ENCODE results near the gene PALB2.

The PALB2 gene

DNA sequence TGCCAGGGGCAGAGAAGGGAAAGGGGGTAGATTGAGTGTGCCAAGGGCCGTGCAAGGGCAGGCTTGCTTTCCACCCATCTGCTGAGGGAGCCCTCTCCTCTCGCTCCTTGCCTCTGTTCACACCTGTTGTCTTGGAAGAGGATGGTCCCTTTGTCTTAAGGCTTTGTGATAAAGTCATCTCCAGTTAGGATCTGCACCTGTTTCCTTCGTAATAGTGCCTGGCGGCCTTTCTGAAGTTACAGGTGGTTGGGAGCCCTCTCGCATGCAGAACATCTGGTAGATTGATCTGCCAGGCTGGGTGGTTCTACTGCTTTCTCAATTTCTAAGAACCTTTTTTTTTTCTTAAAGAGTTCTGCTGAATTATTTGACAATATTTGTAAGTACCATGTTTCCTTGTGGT, 67.3 kb downstream of the PALB2 start:
- H3K36me3 ChIP-seq (ENCODE audit: control insufficient read depth, insufficient read depth, low read length) = peaks cover 5% of the 10 kb centered on the region

DNA sequence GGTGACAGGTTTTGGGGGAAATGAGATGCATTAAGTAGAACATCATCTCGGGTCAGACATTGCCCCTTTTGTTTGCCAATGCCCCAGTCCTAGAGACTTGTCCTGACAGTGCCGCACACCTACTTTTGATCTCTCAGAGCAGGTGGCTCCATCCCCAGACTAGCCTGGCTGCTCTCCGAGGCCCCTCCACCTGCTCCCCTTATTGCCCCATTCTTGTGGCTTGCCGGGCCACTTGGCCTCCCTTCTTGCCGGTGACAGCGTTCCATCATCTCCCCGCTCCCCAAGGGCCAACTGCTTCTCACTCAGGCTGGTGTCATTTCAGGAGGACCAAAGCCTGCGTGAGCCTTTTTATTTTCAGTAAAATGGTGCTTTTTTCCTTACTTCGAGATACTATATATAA, 68.7 kb downstream of the PALB2 start:
- no peaks in the 10 kb centered on the region for H3K27me3 ChIP-seq (ENCODE audit: control insufficient read depth, insufficient read depth, low read length)
- no peak overlapping the region for H3K9ac ChIP-seq (ENCODE audit: low read length)
- no peak overlapping the region for H3K4me3 ChIP-seq (ENCODE audit: low read length)
- H3K9me3 ChIP-seq (ENCODE audit: control insufficient read depth, low read length) = no peaks in the 10 kb centered on the region
- H3K4me1 ChIP-seq (ENCODE audit: control insufficient read depth, insufficient read depth, low read length) = no peaks in the 10 kb centered on the region
- peaks cover 10% of the 10 kb centered on the region for H3K36me3 ChIP-seq (ENCODE audit: control insufficient read depth, insufficient read depth, low read length)

More for the DNA sequence above, 67.3 kb downstream of the PALB2 start:
- H3K9me3 ChIP-seq (ENCODE audit: control insufficient read depth, low read length) = no peaks in the 10 kb centered on the region
- no peaks in the 10 kb centered on the region for H3K27me3 ChIP-seq (ENCODE audit: control insufficient read depth, insufficient read depth, low read length)
- H3K4me1 ChIP-seq (ENCODE audit: control insufficient read depth, insufficient read depth, low read length) = no peaks in the 10 kb centered on the region
- no peak overlapping the region for H3K9ac ChIP-seq (ENCODE audit: low read length)
- H3K4me3 ChIP-seq (ENCODE audit: low read length) = no peak overlapping the region

DNA sequence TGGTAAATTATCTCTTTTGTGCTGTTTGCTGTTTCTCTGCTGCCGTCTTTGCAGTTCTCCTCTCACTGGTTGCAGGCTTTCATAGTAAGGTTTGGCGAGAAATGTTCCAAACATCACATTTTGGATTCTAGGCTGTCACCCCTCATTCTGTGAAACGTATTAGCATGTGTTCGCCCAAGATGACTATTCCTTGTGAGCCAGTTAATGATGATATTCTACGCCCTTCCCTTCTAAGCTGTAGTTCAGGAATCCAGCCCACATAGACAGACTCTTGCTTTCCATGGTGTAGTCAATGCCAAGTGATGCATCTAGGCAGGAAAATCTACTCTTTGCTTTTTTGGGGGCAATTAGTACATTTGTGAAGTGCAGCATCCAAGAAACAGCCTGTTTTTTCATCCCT, 69.2 kb downstream of the PALB2 start:
- H3K9ac ChIP-seq (ENCODE audit: low read length) = no peak overlapping the region
- no peaks in the 10 kb centered on the region for H3K9me3 ChIP-seq (ENCODE audit: control insufficient read depth, low read length)
- no peaks in the 10 kb centered on the region for H3K4me1 ChIP-seq (ENCODE audit: control insufficient read depth, insufficient read depth, low read length)
- no peaks in the 10 kb centered on the region for H3K27me3 ChIP-seq (ENCODE audit: control insufficient read depth, insufficient read depth, low read length)
- H3K36me3 ChIP-seq (ENCODE audit: control insufficient read depth, insufficient read depth, low read length) = peaks cover 10% of the 10 kb centered on the region
- H3K4me3 ChIP-seq (ENCODE audit: low read length) = no peak overlapping the region

DNA sequence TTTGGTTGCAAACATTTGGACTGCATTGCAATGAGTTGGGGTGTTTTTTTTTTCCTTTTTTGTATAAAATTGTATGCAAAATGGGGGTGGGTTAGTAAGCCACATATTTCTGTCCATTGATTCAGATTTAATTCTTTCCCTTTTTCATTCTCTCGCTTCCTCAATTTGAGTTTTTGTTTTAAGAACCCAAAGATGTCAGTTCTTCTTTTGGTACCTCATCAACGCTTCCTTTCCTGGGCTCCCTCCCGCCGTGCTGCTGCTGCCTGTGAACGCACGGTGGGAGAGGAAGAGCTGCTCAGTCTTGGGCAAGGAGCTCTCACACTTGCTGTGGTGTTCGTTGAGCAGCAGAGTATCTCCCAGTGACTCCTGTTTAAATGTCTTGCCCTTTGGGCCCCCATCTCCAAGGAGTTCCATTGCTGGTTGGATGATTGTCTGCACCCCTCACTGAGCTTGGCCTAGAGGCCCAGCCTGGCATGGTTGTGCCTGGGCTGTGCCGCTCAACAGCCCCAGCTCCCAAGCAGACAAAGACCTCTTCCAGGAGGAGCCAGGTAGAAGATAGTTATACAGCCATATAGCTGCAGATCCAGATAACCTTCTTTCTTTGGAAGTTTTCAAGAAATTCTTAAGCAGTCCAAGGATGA, 70.0 kb downstream of the PALB2 start:
- no peak overlapping the region for H3K4me3 ChIP-seq (ENCODE audit: low read length)
- no peaks in the 10 kb centered on the region for H3K9me3 ChIP-seq (ENCODE audit: control insufficient read depth, low read length)
- peaks cover 10% of the 10 kb centered on the region for H3K36me3 ChIP-seq (ENCODE audit: control insufficient read depth, insufficient read depth, low read length)
- no peaks in the 10 kb centered on the region for H3K27me3 ChIP-seq (ENCODE audit: control insufficient read depth, insufficient read depth, low read length)
- no peak overlapping the region for H3K9ac ChIP-seq (ENCODE audit: low read length)
- no peaks in the 10 kb centered on the region for H3K4me1 ChIP-seq (ENCODE audit: control insufficient read depth, insufficient read depth, low read length)

DNA sequence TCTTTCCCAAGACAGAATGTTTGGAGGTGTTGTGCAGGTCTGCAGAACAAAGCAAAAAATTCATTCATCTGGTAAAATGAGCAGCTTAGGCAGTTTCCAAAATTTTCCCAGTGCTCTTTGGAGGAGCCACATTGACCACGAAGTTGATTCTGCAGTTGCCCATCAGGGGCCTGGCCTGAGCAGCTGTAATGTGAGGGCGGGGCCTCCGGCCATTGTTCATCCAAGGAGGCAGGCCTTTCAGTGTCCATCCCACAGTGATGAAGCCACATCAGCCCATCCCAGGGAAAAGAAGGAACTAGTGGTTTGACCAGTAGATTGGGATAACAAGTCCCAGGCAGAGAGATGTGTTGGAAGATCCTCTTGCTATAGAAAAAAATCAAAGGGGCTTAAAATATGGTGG, 73.5 kb downstream of the PALB2 start:
- Histone ChIP-seq H3K9ac (ENCODE audit: low read length) (no peak overlapping the region), H3K9me3 (ENCODE audit: control insufficient read depth, low read length) (no peaks in the 10 kb centered on the region), H3K27me3 (ENCODE audit: control insufficient read depth, insufficient read depth, low read length) (no peaks in the 10 kb centered on the region), H3K4me3 (ENCODE audit: low read length) (no peak overlapping the region), H3K4me1 (ENCODE audit: control insufficient read depth, insufficient read depth, low read length) (no peaks in the 10 kb centered on the region), H3K36me3 (ENCODE audit: control insufficient read depth, insufficient read depth, low read length) (peaks cover 17% of the 10 kb centered on the region)

DNA sequence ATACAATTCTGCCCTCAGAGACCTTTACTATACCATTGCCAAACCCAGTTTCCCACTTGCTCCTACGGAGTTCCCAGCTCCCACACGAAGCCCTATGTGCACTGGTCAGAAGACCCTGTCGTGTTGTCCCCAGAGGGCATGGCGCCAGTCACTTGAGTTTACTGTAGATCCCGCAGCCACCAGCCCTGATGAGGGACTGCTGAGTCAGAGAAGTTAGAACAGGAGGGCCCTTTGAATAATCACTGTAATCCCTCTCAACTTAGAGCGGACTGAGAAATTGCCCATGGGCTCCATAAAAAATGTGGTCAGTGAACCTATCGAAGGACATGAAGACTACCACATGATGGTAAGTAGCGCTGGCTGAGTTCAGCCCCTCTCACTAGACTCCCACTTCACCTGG, 74.4 kb downstream of the PALB2 start:
- Histone ChIP-seq H3K4me1 (ENCODE audit: control insufficient read depth, insufficient read depth, low read length) (no peaks in the 10 kb centered on the region), H3K27me3 (ENCODE audit: control insufficient read depth, insufficient read depth, low read length) (no peaks in the 10 kb centered on the region), H3K36me3 (ENCODE audit: control insufficient read depth, insufficient read depth, low read length) (peaks cover 17% of the 10 kb centered on the region), H3K4me3 (ENCODE audit: low read length) (no peak overlapping the region), H3K9ac (ENCODE audit: low read length) (no peak overlapping the region), H3K9me3 (ENCODE audit: control insufficient read depth, low read length) (no peaks in the 10 kb centered on the region)

DNA sequence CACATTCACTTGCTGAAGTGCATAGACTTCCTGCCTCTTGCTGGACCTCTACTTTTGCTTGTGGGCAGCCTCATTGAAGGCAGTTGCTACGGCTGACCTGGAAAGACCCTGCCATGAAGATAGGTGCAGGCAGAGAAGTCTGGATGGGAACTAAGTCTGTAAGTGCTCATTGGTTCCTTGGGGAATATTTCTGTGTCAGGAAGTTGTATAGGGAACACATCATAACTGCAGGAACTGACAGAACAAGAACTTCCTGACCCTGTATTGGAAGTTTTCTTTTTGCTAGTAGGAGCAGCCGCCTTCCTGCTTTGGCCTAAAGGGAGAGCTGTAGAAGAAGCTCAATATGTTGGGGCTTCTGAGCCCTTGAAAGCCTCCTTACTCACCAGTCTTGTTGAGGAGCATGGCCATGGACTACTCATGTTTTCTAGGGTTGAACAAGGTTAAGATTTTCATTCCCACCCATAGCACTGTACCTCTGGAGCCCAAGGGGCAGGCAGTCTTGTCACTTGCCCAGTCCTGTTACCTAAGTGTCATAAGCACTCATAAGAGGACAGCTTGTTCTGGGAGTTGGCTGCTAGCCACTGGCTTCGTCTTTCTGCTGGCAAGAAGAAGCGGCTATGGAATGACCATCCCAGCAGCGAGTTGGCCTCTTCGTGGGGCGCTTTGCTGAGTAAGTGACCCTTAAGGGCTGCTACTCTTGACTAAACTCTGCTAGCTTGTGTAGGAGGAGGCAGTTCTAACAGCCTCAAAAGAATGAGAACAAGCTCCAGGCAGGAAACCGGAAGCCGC, 76.3 kb downstream of the PALB2 start:
- Histone ChIP-seq H3K27me3 (ENCODE audit: control insufficient read depth, insufficient read depth, low read length) (no peaks in the 10 kb centered on the region), H3K9ac (ENCODE audit: low read length) (no peak overlapping the region), H3K4me3 (ENCODE audit: low read length) (no peak overlapping the region), H3K9me3 (ENCODE audit: control insufficient read depth, low read length) (no peaks in the 10 kb centered on the region), H3K4me1 (ENCODE audit: control insufficient read depth, insufficient read depth, low read length) (no peaks in the 10 kb centered on the region), H3K36me3 (ENCODE audit: control insufficient read depth, insufficient read depth, low read length) (peaks cover 18% of the 10 kb centered on the region)

DNA sequence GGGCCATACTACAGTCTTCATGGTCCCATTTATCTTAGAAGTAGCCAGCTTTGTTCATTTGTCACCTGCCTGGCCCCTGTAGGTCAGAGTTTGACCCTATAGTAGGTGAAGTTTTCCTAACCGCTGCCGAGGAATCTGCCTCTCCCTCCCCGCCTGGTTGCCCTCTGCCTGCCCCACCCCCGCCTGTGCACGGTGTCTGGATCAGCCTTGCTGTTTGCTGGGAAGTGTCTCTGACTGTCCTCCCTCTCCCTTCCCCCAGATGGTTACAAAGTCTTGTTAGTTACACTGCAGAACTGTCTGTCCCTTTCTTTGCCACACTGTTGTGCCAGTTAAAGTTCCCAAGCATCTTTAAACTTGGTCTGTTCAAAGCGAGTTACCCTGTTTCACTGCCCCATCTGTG, 77.9 kb downstream of the PALB2 start:
- no peak overlapping the region for H3K9ac ChIP-seq (ENCODE audit: low read length)
- H3K4me3 ChIP-seq (ENCODE audit: low read length) = no peak overlapping the region
- H3K9me3 ChIP-seq (ENCODE audit: control insufficient read depth, low read length) = no peaks in the 10 kb centered on the region
- peaks cover 14% of the 10 kb centered on the region for H3K36me3 ChIP-seq (ENCODE audit: control insufficient read depth, insufficient read depth, low read length)
- no peaks in the 10 kb centered on the region for H3K27me3 ChIP-seq (ENCODE audit: control insufficient read depth, insufficient read depth, low read length)
- H3K4me1 ChIP-seq (ENCODE audit: control insufficient read depth, insufficient read depth, low read length) = peaks cover 5% of the 10 kb centered on the region

DNA sequence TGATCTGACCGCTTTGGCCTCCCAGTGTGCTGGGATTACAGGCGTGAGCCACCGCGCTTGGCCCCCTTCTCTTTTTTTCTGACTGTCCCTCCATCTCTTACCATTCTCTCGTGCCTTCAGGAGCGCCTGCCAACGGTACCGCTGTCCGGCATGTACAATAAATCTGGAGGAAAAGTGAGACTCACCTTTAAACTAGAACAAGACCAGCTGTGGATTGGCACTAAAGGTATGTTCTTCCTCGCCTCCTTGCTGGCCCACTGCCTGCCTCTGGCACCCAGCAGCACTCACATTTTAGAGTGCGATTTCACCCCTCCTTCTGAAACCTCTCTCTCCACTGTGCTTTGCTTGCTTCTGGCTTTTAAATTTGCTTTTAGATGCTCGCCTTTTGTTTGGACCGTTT, 78.6 kb downstream of the PALB2 start:
- Histone ChIP-seq H3K4me1 (ENCODE audit: control insufficient read depth, insufficient read depth, low read length) (peaks cover 5% of the 10 kb centered on the region), H3K4me3 (ENCODE audit: low read length) (no peak overlapping the region), H3K9me3 (ENCODE audit: control insufficient read depth, low read length) (no peaks in the 10 kb centered on the region), H3K27me3 (ENCODE audit: control insufficient read depth, insufficient read depth, low read length) (no peaks in the 10 kb centered on the region), H3K36me3 (ENCODE audit: control insufficient read depth, insufficient read depth, low read length) (peaks cover 14% of the 10 kb centered on the region), H3K9ac (ENCODE audit: low read length) (no peak overlapping the region)

DNA sequence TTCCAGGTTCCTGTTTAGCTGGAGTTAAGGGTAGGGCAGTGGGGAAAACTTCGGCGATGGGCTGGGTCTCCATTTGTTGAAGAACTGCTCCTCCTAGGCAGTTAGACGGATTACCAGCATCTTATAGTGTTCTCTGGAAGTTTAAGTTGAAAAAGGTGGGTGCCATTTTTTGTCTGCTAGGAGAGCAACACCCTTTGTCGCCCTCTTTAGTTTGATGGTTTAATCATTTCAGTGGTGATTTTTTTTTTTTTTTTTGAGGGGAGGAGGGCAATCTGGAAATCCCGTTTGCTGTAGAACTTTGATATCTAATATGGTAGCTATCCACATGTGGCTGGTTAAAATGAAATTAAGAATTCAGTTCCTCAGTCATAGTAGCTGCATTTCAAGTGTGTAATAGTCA, 79.5 kb downstream of the PALB2 start:
- H3K4me1 ChIP-seq (ENCODE audit: control insufficient read depth, insufficient read depth, low read length) = peaks cover 10% of the 10 kb centered on the region
- no peaks in the 10 kb centered on the region for H3K27me3 ChIP-seq (ENCODE audit: control insufficient read depth, insufficient read depth, low read length)
- H3K4me3 ChIP-seq (ENCODE audit: low read length) = no peak overlapping the region
- no peak overlapping the region for H3K9ac ChIP-seq (ENCODE audit: low read length)
- no peaks in the 10 kb centered on the region for H3K9me3 ChIP-seq (ENCODE audit: control insufficient read depth, low read length)
- peaks cover 14% of the 10 kb centered on the region for H3K36me3 ChIP-seq (ENCODE audit: control insufficient read depth, insufficient read depth, low read length)

DNA sequence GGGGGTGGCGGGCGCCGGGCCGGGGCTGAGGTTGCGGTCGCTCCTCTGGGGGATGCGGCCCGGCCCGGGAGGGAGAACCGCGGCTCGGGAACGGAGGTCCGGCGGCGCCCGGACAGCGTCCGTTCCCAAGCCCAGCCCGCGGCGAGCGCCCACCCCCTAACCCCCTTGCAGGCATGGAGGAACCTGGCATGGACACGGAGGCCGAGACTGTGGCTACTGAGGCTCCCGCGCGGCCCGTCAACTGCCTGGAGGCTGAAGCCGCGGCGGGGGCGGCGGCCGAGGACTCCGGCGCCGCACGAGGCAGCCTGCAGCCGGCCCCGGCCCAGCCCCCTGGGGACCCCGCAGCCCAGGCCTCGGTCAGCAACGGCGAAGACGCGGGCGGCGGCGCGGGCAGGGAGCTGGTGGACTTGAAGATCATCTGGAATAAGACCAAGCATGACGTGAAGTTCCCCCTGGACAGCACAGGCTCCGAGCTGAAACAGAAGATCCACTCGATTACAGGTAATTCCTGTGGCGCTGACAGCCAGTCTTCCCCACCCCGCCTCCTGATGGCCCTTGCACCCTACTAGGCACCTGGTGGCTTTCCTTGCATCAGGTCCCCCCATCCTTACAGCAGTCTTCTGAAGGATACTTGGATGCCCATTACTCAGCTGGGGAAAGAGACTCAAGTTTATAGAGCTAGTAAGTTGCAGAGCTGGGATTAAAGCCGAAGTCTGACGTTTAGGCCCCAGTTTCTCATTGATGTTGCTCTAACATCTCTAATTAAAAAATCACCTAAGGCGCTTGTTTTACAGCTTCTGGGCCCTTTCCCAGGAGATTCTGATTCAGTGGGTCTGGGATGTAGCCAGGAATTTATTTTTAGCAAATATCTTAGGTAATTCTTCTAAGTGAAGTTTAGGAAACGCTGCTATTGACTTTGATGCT, 83.1 kb downstream of the PALB2 start:
- Histone ChIP-seq H3K36me3 (ENCODE audit: control insufficient read depth, insufficient read depth, low read length) (peaks cover 7% of the 10 kb centered on the region), H3K27me3 (ENCODE audit: control insufficient read depth, insufficient read depth, low read length) (no peaks in the 10 kb centered on the region), H3K4me1 (ENCODE audit: control insufficient read depth, insufficient read depth, low read length) (peaks cover 13% of the 10 kb centered on the region), H3K4me3 (ENCODE audit: low read length) (peak overlapping the region; percentile 48), H3K9me3 (ENCODE audit: control insufficient read depth, low read length) (no peaks in the 10 kb centered on the region), H3K9ac (ENCODE audit: low read length) (peak overlapping the region; percentile 71)
